Measurements from ENCODE around the gene DNAAF3.
"Not testable (repeated sequence)": the region's sequence is repeated elsewhere in the genome, so short reads cannot be mapped to it uniquely, and the experiment has no call there.

DNAAF3 gene

GRCh38 chr19:55166530-55167268, at the start of gene DNAAF3:
DNAAF3 (minus strand) TSS chr19:55166613; CDS start chr19:55166413, 200 bp downstream.
- DNase-seq (ENCODE audit: low spot score) = peak; percentile 98

GRCh38 chr19:55213547-55213946, 47.1 kb upstream of the DNAAF3 start:
- DNase-seq (ENCODE audit: low spot score) = no peak

- DNase-seq (ENCODE audit: low spot score) = no peak
These were observed 46.0 kb upstream of the DNAAF3 start for GRCh38 chr19:55212447-55212846.

- DNase-seq (ENCODE audit: low spot score) = peak; percentile 91
These were observed 43.5 kb upstream of the DNAAF3 start for GRCh38 chr19:55209693-55210472.

GRCh38 chr19:55208880-55209692, 42.7 kb upstream of the DNAAF3 start, which contains the start of gene PTPRH:
PTPRH (minus strand) TSS chr19:55209501; CDS start chr19:55209433, 68 bp downstream.
- DNase-seq (ENCODE audit: low spot score) = no peak

- DNase-seq (ENCODE audit: low spot score) = peak; percentile 73
These were observed 40.5 kb upstream of the DNAAF3 start for GRCh38 chr19:55206664-55207500.

GRCh38 chr19:55202199-55202598, 35.8 kb upstream of the DNAAF3 start:
- not testable (repeated sequence) for DNase-seq (ENCODE audit: low spot score)

- no peak for DNase-seq (ENCODE audit: low spot score)
These were observed 33.3 kb upstream of the DNAAF3 start for GRCh38 chr19:55199620-55200204.

- DNase-seq (ENCODE audit: low spot score) = no peak
These were observed 32.2 kb upstream of the DNAAF3 start for GRCh38 chr19:55198651-55199050.

GRCh38 chr19:55197528-55197927, 31.1 kb upstream of the DNAAF3 start:
- DNase-seq (ENCODE audit: low spot score) = no peak

GRCh38 chr19:55196803-55197202, 30.4 kb upstream of the DNAAF3 start:
- no peak for DNase-seq (ENCODE audit: low spot score)

- DNase-seq (ENCODE audit: low spot score) = no peak
These were observed 27.1 kb upstream of the DNAAF3 start for GRCh38 chr19:55193481-55193880.

- peak; percentile 92 for DNase-seq (ENCODE audit: low spot score)
These were observed 23.0 kb upstream of the DNAAF3 start for GRCh38 chr19:55189403-55189835.

GRCh38 chr19:55188625-55189024, 22.2 kb upstream of the DNAAF3 start:
- DNase-seq (ENCODE audit: low spot score) = no peak

GRCh38 chr19:55186080-55186479, 19.7 kb upstream of the DNAAF3 start:
- DNase-seq (ENCODE audit: low spot score) = no peak

- DNase-seq (ENCODE audit: low spot score) = no peak
These were observed 15.3 kb upstream of the DNAAF3 start for GRCh38 chr19:55181740-55182139.

- DNase-seq (ENCODE audit: low spot score) = no peak
These were observed 13.4 kb upstream of the DNAAF3 start, which contains the start of gene SYT5 for GRCh38 chr19:55179606-55180484. SYT5 (minus strand) TSS chr19:55180289; CDS start chr19:55179041, 1,248 bp downstream.

- peak; percentile 62 for DNase-seq (ENCODE audit: low spot score)
These were observed 12.6 kb upstream of the DNAAF3 start for GRCh38 chr19:55178781-55179599.

GRCh38 chr19:55176076-55176475, 9.7 kb upstream of the DNAAF3 start:
- DNase-seq (ENCODE audit: low spot score) = no peak
